OCI-LY7 (cell line): Measurements from ENCODE around the gene KIF13A. TPM values are rescaled to one million over a fixed set of nuclear protein-coding genes. Genes with fewer than 3 reads are reported as not detected.

Experiments
- BruUV-seq: library from RNA; stranded (reverse); fragments of 400-500 nt; replicated peaks from 2 replicates; lab custom pipeline; 2021; lab: Mats Ljungman, UMichigan
- CTCF ChIA-PET: fragments of 300-600 bp; sonication (Branson Sonifier 250); formaldehyde crosslinking; loops from one replicate; lab custom pipeline; 2022; ENCODE audit warnings: antibody characterized with exemption; ENCODE audit not compliant: unreplicated experiment; lab: Charles Lee
- POLR2A ChIA-PET: fragments of 300-600 bp; sonication (Branson Sonifier 250); formaldehyde crosslinking; loops from one replicate; lab custom pipeline; 2022; ENCODE audit warnings: antibody characterized with exemption; lab: Charles Lee
- DNase-seq: peaks from one replicate; pipeline ENCODE4 v3.0.0-alpha.2; 2015; ENCODE audit warnings: low spot score
- H2AFZ ChIP-seq: fragments of 200-600 bp; sonication (generic), shearing (Covaris generic); 2 replicates; pipeline ENCODE4 v1.6.1; 2014; ENCODE audit warnings: mild to moderate bottlenecking, antibody characterized with exemption, low read length, moderate library complexity
- H3K27ac ChIP-seq: fragments of 200-600 bp; sonication (generic); 2 replicates; pipeline ENCODE4 v1.5.1; 2014; ENCODE audit warnings: mixed run types, low read depth, mild to moderate bottlenecking, moderate library complexity, low read length, inconsistent platforms; ENCODE audit not compliant: poor library complexity, severe bottlenecking
- H3K36me3 ChIP-seq: fragments of 200-600 bp; sonication (generic); 2 replicates; pipeline ENCODE4 v1.6.1; 2014; ENCODE audit warnings: mild to moderate bottlenecking, antibody characterized with exemption, low read length, moderate library complexity, mixed read lengths; ENCODE audit not compliant: insufficient read depth
- H3K4me1 ChIP-seq: fragments of 200-600 bp; sonication (generic); 2 replicates; pipeline ENCODE4 v1.5.1; 2014; ENCODE audit warnings: mild to moderate bottlenecking, low read length; ENCODE audit not compliant: insufficient read depth, poor library complexity, severe bottlenecking
- H3K4me2 ChIP-seq: fragments of 200-600 bp; sonication (generic); 2 replicates; pipeline ENCODE4 v1.6.1; 2014; ENCODE audit warnings: mild to moderate bottlenecking, low read length
- H3K4me3 ChIP-seq: fragments of 200-600 bp; sonication (generic); 2 replicates; pipeline ENCODE4 v1.5.1; 2014; ENCODE audit warnings: mild to moderate bottlenecking, low read depth, low read length; ENCODE audit not compliant: poor library complexity, severe bottlenecking
- H3K79me2 ChIP-seq: fragments of 200-600 bp; sonication (generic); 2 replicates; pipeline ENCODE4 v1.6.1; 2016; ENCODE audit warnings: low read depth, mild to moderate bottlenecking, low read length, moderate library complexity, mixed read lengths; ENCODE audit not compliant: insufficient read depth
- H3K9me2 ChIP-seq: fragments of 200-600 bp; sonication (generic); 2 replicates; pipeline ENCODE4 v1.6.1; 2016; ENCODE audit warnings: mild to moderate bottlenecking, low read length, mixed read lengths; ENCODE audit not compliant: insufficient read depth
- H3K9me3 ChIP-seq: fragments of 200-600 bp; sonication (generic); 2 replicates; pipeline ENCODE4 v1.6.1; 2014; ENCODE audit warnings: mild to moderate bottlenecking, mixed run types, low read length, mixed read lengths
- H4K20me1 ChIP-seq: fragments of 200-600 bp; sonication (generic); 2 replicates; pipeline ENCODE4 v1.6.1; 2014; ENCODE audit warnings: mild to moderate bottlenecking, antibody characterized with exemption, low read length, moderate library complexity, mixed read lengths; ENCODE audit not compliant: insufficient read depth
- CTCF ChIP-seq: fragments of 200-600 bp; sonication (generic); conservative IDR thresholded peaks from 2 replicates; pipeline ENCODE4 v1.5.1; 2014; ENCODE audit warnings: mild to moderate bottlenecking, antibody characterized with exemption, low read length, moderate library complexity, mixed read lengths
- EZH2phosphoT487 ChIP-seq: fragments of 200-600 bp; sonication (generic); IDR thresholded peaks from 2 replicates; pipeline ENCODE4 v1.6.1; 2018; ENCODE audit warnings: low read depth, borderline replicate concordance, mild to moderate bottlenecking, mixed run types, antibody characterized with exemption, low read length, moderate library complexity, mixed read lengths
- intact Hi-C: fragments of 100-400 bp; cut with micrococcal nuclease; formaldehyde crosslinking; loops from one replicate; pipeline ENCODE4 v1.10.0; 2022; ENCODE audit not compliant: unreplicated experiment
- total RNA-seq, 2 experiments: library from RNA; depleted of rRNA in 1 of 2; stranded (reverse); fragments of >200 nt in 1 of 2; shearing (Covaris generic) in 1 of 2; gene quantifications; 2 replicates each; pipeline ENCODE4 v1.2.3, GENCODE V29; 2014 to 2022

The KIF13A gene
- total RNA-seq, 2 experiments from 2014 or later = 1.5 TPM; not detected in 1

- Histone ChIP-seq H3K4me2 (no peak overlapping the region), H3K9me2 (no peaks in the 10 kb centered on the region), H3K4me3 (no peak overlapping the region), H4K20me1 (no peaks in the 10 kb centered on the region), H3K79me2 (no peaks in the 10 kb centered on the region), H3K27ac (no peak overlapping the region), H3K4me1 (no peaks in the 10 kb centered on the region), H3K9me3 (no peaks in the 10 kb centered on the region), H2AFZ (no peak overlapping the region), H3K36me3 (no peaks in the 10 kb centered on the region)
- intact Hi-C loops = no loop called here
- ChIA-PET CTCF (no interaction called here), POLR2A (interaction anchor here (0.7 kb wide), 1 partner anchor 88 kb away, joined by 3 read pairs; no protein-coding TSS in a partner anchor)
- DNase-seq = no peak
- BruUV-seq = no TSS peak
- no peak for TF ChIP-seq EZH2phosphoT487
- TF ChIP-seq CTCF = no peak
Measured at GRCh38 chr6:17974570-17975368, 12.7 kb downstream of the KIF13A start.

GRCh38 chr6:17972978-17973622 is 14.3 kb downstream of the KIF13A start:
- Histone ChIP-seq H4K20me1 (no peaks in the 10 kb centered on the region), H3K36me3 (no peaks in the 10 kb centered on the region), H3K9me3 (no peaks in the 10 kb centered on the region), H3K27ac (no peak overlapping the region), H3K4me2 (no peak overlapping the region), H3K9me2 (no peaks in the 10 kb centered on the region), H3K4me1 (no peaks in the 10 kb centered on the region), H3K79me2 (no peaks in the 10 kb centered on the region), H2AFZ (no peak overlapping the region), H3K4me3 (no peak overlapping the region)
- no peak for DNase-seq
- POLR2A ChIA-PET = interaction anchor here (0.6 to 1.0 kb wide), 5 partner anchors 38 to 532 kb away, joined by 3 to 6 read pairs (median 5); no protein-coding TSS in a partner anchor
- TF ChIP-seq CTCF (no peak), EZH2phosphoT487 (no peak)
- CTCF ChIA-PET = no interaction called here
- no TSS peak for BruUV-seq
- intact Hi-C loops = no loop called here
